ENCODE measurements around the gene ZNRF3.
"Not testable (repeated sequence)": the region's sequence is repeated elsewhere in the genome, so short reads cannot be mapped to it uniquely, and the experiment has no call there.

ZNRF3 gene

GRCh38 chr22:28855355-28856094 lies 27.8 kb upstream of the ZNRF3 start:
- no peak overlapping the region for H3K27ac ChIP-seq
- TF ChIP-seq CTCF (conservative IDR thresholded peaks at IDR 0.05) = peak; percentile 92

- H3K27ac ChIP-seq = no peak overlapping the region
- no peak for TF ChIP-seq CTCF (conservative IDR thresholded peaks at IDR 0.05)
These were observed 27.3 kb upstream of the ZNRF3 start for GRCh38 chr22:28856095-28856455.

GRCh38 chr22:28857288-28857687 lies 26.1 kb upstream of the ZNRF3 start:
- H3K27ac ChIP-seq = no peak overlapping the region
- TF ChIP-seq CTCF (conservative IDR thresholded peaks at IDR 0.05) = no peak

- H3K27ac ChIP-seq = peak overlapping the region; percentile 63
- no peak for TF ChIP-seq CTCF (conservative IDR thresholded peaks at IDR 0.05)
These were observed 18.3 kb upstream of the ZNRF3 start for GRCh38 chr22:28864878-28865596.

GRCh38 chr22:28867191-28867590 lies 16.2 kb upstream of the ZNRF3 start:
- no peak for TF ChIP-seq CTCF (conservative IDR thresholded peaks at IDR 0.05)
- H3K27ac ChIP-seq = no peak overlapping the region

GRCh38 chr22:28868389-28868788 lies 15.0 kb upstream of the ZNRF3 start:
- H3K27ac ChIP-seq = not testable (repeated sequence)

GRCh38 chr22:28869736-28870135 lies 13.6 kb upstream of the ZNRF3 start:
- no peak for TF ChIP-seq CTCF (conservative IDR thresholded peaks at IDR 0.05)
- no peak overlapping the region for H3K27ac ChIP-seq
